ENCODE results near the gene SPRYD4.

SPRYD4 gene

DNA sequence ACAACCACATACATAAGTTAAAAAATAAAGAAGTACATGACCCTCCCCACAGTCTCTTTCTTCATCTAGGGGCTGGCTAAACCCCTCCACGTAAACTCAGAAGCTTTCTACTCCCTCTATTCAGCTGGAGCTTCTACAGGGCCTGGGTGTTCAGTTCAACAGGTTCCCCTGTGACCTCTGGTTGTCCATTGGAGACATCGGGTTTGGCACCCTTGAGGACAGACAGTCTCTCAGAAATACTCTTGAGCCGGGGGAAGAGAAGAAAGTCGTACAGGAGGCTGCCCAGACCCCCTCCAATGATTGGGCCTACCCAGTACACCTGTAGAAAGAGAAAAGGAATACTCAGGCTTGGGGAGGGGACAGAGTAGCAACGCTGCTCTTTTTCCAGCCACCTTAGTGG lies 17.2 kb upstream of the SPRYD4 start:
- ChIA-PET POLR2A (interaction anchor here (0.6 to 3.0 kb wide), 3 partner anchors 14 to 135 kb away, joined by 3 to 14 read pairs (median 6); partner anchors contain the start of genes CNPY2 and STAT2), CTCF (interaction anchor here (2.4 to 5.4 kb wide), 2 partner anchors 11 to 13 kb away, joined by 11 to 29 read pairs; no protein-coding TSS in a partner anchor)
- Histone ChIP-seq H3K9me3 (ENCODE audit: control insufficient read depth, insufficient read depth, low read depth, low read length) (no peaks in the 10 kb centered on the region), H3K4me3 (ENCODE audit: low read depth, low read length) (no peak overlapping the region), H3K36me3 (ENCODE audit: control insufficient read depth in 2 of 2, insufficient read depth in 1 of 2, low read length in 2 of 2) (peaks cover 0 to 8% of the 10 kb centered on the region in 2 experiments; a peak in 1 of 3 replicates), H3K4me1 (ENCODE audit: control insufficient read depth, insufficient read depth, low read length) (peaks cover 5% of the 10 kb centered on the region), H3K27ac (ENCODE audit: extremely low read depth, low read depth, low read length) (no peak overlapping the region)
- TF ChIP-seq SCRT2 (tag by site-specific recombination; IDR thresholded peaks at IDR 0.05) (peak; percentile 90), SCRT1 (tag by site-specific recombination; IDR thresholded peaks at IDR 0.05; ENCODE audit: borderline replicate concordance) (peak; percentile 84), ZNF549 (tag by site-specific recombination; IDR thresholded peaks at IDR 0.05) (no peak)

DNA sequence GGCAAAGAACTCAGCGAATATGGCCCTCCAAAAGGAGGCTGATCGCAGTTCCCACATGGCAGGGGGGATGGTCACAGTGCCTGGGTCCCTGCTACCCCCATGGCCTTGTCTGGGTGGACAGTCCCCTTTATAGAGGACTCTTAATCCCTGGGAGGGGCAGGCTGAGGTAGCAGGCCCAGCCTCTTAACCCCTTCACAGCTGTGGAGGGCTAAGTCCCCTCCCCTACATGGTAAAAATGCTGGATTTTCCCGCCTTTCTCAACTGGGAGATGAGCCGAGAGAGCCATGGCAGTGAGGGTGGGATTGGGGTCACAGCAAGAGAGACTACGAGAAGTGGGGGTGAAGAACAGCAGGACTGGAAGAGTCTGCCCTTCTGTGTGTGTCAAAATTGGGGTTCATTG lies 13.8 kb upstream of the SPRYD4 start, which contains the start of gene MIP:
Gene MIP, minus strand, starts transcription at position 101 of the 400 bp plus-strand sequence. Its CDS starts 44 bp downstream, at position 57.
- ChIA-PET POLR2A (no interaction called here), CTCF (interaction anchor here (3.8 kb wide), 1 partner anchor 9 kb away, joined by 22 read pairs; no protein-coding TSS in a partner anchor)
- Histone ChIP-seq H3K4me3 (ENCODE audit: low read depth, low read length) (no peak within 1 kb of the TSS), H3K4me1 (ENCODE audit: control insufficient read depth, insufficient read depth, low read length) (peaks cover 3% of the 10 kb centered on the region), H3K9me3 (ENCODE audit: control insufficient read depth, insufficient read depth, low read depth, low read length) (no peaks in the 10 kb centered on the region), H3K36me3 (ENCODE audit: control insufficient read depth in 2 of 2, insufficient read depth in 1 of 2, low read length in 2 of 2) (no peaks in the 10 kb centered on the region), H3K27ac (ENCODE audit: extremely low read depth, low read depth, low read length) (no peak within 1 kb of the TSS)
- TF ChIP-seq KLF8 (tag by site-specific recombination; IDR thresholded peaks at IDR 0.05) (no peak), ZNF548 (tag by site-specific recombination; IDR thresholded peaks at IDR 0.05) (no peak), ZNF175 (tag by site-specific recombination; IDR thresholded peaks at IDR 0.05) (no peak), ZNF473 (tag by site-specific recombination; IDR thresholded peaks at IDR 0.05) (no peak), ZNF10 (tag by site-specific recombination; IDR thresholded peaks at IDR 0.05) (no peak), ZNF585B (tag by site-specific recombination; IDR thresholded peaks at IDR 0.05) (no peak), ZNF138 (tag by site-specific recombination; IDR thresholded peaks at IDR 0.05; ENCODE audit: borderline replicate concordance) (no peak), EGR2 (tag by site-specific recombination; IDR thresholded peaks at IDR 0.05; ENCODE audit: low read depth) (no peak), ZNF501 (tag by site-specific recombination; IDR thresholded peaks at IDR 0.05) (no peak), ZNF514 (tag by site-specific recombination; IDR thresholded peaks at IDR 0.05) (no peak), KLF9 (tag by site-specific recombination; IDR thresholded peaks at IDR 0.05; ENCODE audit: low read depth) (no peak), ZNF350 (tag by site-specific recombination; IDR thresholded peaks at IDR 0.05) (no peak), ZNF184 (tag by site-specific recombination; IDR thresholded peaks at IDR 0.05) (no peak)
- TF ChIP-seq, protein P1, sequence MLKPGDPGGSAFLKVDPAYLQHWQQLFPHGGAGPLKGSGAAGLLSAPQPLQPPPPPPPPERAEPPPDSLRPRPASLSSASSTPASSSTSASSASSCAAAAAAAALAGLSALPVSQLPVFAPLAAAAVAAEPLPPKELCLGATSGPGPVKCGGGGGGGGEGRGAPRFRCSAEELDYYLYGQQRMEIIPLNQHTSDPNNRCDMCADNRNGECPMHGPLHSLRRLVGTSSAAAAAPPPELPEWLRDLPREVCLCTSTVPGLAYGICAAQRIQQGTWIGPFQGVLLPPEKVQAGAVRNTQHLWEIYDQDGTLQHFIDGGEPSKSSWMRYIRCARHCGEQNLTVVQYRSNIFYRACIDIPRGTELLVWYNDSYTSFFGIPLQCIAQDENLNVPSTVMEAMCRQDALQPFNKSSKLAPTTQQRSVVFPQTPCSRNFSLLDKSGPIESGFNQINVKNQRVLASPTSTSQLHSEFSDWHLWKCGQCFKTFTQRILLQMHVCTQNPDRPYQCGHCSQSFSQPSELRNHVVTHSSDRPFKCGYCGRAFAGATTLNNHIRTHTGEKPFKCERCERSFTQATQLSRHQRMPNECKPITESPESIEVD (tag by site-specific recombination; IDR thresholded peaks at IDR 0.05), result no peak
- TF ChIP-seq, protein P2, sequence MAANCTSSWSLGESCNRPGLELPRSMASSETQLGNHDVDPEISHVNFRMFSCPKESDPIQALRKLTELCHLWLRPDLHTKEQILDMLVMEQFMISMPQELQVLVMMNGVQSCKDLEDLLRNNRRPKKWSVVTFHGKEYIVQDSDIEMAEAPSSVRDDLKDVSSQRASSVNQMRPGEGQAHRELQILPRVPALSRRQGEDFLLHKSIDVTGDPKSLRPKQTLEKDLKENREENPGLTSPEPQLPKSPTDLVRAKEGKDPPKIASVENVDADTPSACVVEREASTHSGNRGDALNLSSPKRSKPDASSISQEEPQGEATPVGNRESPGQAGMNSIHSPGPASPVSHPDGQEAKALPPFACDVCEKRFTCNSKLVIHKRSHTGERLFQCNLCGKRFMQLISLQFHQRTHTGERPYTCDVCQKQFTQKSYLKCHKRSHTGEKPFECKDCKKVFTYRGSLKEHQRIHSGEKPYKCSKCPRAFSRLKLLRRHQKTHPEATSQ (tag by site-specific recombination; IDR thresholded peaks at IDR 0.05), result no peak
- TF ChIP-seq, protein P3, sequence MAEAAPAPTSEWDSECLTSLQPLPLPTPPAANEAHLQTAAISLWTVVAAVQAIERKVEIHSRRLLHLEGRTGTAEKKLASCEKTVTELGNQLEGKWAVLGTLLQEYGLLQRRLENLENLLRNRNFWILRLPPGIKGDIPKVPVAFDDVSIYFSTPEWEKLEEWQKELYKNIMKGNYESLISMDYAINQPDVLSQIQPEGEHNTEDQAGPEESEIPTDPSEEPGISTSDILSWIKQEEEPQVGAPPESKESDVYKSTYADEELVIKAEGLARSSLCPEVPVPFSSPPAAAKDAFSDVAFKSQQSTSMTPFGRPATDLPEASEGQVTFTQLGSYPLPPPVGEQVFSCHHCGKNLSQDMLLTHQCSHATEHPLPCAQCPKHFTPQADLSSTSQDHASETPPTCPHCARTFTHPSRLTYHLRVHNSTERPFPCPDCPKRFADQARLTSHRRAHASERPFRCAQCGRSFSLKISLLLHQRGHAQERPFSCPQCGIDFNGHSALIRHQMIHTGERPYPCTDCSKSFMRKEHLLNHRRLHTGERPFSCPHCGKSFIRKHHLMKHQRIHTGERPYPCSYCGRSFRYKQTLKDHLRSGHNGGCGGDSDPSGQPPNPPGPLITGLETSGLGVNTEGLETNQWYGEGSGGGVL (tag by site-specific recombination; IDR thresholded peaks at IDR 0.05), result no peak
- TF ChIP-seq, protein P4, sequence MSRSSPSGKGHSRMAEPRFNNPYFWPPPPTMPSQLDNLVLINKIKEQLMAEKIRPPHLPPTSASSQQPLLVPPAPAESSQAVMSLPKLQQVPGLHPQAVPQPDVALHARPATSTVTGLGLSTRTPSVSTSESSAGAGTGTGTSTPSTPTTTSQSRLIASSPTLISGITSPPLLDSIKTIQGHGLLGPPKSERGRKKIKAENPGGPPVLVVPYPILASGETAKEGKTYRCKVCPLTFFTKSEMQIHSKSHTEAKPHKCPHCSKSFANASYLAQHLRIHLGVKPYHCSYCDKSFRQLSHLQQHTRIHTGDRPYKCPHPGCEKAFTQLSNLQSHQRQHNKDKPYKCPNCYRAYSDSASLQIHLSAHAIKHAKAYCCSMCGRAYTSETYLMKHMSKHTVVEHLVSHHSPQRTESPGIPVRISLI (tag by site-specific recombination; IDR thresholded peaks at IDR 0.05), result no peak

Data from HEK293 (cell line).